ENCODE results near the gene CLK4.

Gene CLK4

GRCh38 chr5:178626484-178627258 lies at the start of gene CLK4:
Gene CLK4, minus strand, starts transcription at chr5:178627050. Its CDS starts 3,634 bp downstream, at chr5:178623416.
- DNase-seq (ENCODE audit: low read depth), result peak; percentile 96

DNA sequence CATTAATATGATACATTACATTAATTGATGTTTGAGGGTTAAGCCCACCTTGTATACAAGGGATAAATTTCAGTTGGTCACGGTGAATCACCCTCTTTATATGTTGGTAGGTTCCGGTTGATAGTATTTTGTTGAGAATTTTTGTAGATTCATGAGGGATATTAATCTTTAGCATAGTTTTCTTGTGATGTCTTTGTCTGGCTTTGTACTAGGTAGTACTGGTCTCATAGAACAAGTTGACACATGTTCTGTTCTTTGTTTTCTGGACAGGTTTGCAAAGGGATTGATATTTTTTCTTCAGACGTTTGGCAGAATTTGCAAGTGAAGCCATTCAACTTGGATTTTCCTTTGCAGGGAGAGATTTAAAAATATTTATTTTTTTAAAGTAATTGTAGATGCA lies 49.1 kb upstream of the CLK4 start:
- no peak for DNase-seq (ENCODE audit: low read depth)

- no peak for DNase-seq (ENCODE audit: low read depth)
Measured at GRCh38 chr5:178674334-178674733, 47.5 kb upstream of the CLK4 start.

- DNase-seq (ENCODE audit: low read depth), result no peak
Measured at GRCh38 chr5:178673801-178674295, 47.0 kb upstream of the CLK4 start.

GRCh38 chr5:178672630-178673029 lies 45.8 kb upstream of the CLK4 start:
- DNase-seq (ENCODE audit: low read depth), result no peak

GRCh38 chr5:178671602-178672144 lies 44.8 kb upstream of the CLK4 start:
- no peak for DNase-seq (ENCODE audit: low read depth)

GRCh38 chr5:178670351-178670885 lies 43.6 kb upstream of the CLK4 start:
- no peak for DNase-seq (ENCODE audit: low read depth)

DNA sequence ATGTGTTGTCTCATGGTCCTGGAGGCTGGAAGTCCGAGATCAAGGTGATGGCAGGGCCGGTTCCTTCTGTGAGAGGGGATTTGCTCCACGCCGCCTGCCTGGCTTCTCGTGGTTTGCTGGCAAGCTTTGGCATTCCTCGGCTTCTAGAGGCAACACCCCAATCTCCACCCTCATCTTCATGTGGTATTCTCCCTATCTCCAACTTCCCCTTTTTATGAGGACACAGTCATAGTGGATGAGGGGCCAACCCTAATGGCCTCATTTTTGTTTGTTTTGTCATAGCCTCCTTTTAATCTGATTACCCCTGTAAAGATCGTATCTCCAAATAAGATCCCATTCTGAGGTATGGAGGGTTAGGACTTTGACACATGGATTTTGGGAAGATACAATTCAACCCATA lies 41.7 kb upstream of the CLK4 start:
- DNase-seq (ENCODE audit: low read depth), result no peak

- DNase-seq (ENCODE audit: low read depth), result no peak
Measured at GRCh38 chr5:178667688-178668087, 40.8 kb upstream of the CLK4 start.

GRCh38 chr5:178667101-178667500 lies 40.3 kb upstream of the CLK4 start:
- no peak for DNase-seq (ENCODE audit: low read depth)

GRCh38 chr5:178664141-178664540 lies 37.3 kb upstream of the CLK4 start:
- no peak for DNase-seq (ENCODE audit: low read depth)

DNA sequence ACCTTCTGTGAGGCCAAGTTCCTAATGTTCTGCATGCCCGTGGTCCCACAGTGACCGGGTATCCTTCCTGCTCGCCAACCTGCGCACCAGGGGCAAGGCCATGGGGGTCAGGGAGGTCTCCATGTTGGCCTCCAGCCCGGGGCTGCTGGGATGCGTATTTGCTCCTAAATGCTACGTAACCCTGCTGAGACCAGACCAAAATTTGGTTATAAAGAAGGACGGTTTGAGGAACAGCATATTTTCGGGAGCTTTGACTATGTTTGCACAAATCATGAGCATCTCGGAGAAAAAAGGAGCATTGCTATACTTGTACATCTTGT lies 35.7 kb upstream of the CLK4 start:
- no peak for DNase-seq (ENCODE audit: low read depth)

- no peak for DNase-seq (ENCODE audit: low read depth)
Measured at GRCh38 chr5:178661836-178662540, 35.1 kb upstream of the CLK4 start.

DNA sequence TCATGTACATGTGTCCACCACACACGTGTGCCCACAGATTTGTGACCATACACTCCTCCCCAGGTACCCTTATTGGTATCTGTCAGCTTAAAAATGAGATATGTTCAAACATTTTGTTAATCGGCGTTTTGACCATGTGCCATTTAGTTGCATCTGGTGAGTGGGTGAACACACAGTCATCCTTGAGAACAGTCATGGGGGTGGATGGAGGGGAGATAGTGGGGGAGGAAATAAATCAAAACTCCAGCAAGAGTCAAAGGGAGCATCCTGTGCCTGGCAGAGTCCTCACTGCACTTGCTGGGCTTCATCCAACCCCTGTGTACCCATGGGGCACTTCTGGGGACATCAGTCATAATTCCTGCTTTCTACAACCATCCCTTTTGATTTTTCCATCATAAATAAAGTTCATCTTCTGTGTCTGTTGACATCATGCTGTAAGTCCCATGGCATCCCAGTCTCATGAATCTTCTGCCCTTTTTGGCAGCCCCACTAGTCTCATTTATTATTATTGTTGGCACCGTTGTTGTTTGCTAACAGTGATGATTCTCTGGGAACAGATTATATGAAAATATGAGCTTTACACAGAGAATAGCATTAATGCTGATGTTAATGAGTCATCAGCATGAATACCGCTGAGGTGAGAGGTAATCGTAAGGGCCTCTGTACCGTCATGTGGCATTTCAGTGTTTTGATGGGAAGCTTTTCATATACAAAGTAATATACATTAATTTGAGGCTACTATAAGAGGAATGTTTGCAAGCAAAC lies 24.4 kb upstream of the CLK4 start:
- DNase-seq (ENCODE audit: low read depth), result no peak

GRCh38 chr5:178650214-178650613 lies 23.4 kb upstream of the CLK4 start:
- no peak for DNase-seq (ENCODE audit: low read depth)

DNA sequence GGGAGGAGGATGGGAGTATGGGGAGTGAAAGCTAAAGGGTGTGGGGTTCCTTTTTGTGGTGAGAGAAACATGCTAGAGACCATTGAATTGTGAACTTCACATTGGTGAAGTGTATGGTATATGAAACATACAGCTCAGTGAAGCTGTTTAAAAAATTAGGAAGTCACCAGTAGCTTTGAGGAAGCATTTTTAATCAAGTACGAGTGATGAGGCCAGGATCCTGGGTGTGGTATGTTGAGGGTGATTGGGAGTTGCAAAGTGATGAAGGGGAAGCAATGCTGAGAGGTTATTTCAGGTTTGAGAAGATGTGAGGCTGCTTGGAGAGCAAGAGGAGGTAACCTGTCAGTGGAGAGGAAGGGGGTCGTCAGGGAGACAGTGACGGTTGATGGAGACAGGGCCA lies 22.7 kb upstream of the CLK4 start:
- no peak for DNase-seq (ENCODE audit: low read depth)

GRCh38 chr5:178644826-178645545 lies 18.1 kb upstream of the CLK4 start:
- DNase-seq (ENCODE audit: low read depth), result no peak

DNA sequence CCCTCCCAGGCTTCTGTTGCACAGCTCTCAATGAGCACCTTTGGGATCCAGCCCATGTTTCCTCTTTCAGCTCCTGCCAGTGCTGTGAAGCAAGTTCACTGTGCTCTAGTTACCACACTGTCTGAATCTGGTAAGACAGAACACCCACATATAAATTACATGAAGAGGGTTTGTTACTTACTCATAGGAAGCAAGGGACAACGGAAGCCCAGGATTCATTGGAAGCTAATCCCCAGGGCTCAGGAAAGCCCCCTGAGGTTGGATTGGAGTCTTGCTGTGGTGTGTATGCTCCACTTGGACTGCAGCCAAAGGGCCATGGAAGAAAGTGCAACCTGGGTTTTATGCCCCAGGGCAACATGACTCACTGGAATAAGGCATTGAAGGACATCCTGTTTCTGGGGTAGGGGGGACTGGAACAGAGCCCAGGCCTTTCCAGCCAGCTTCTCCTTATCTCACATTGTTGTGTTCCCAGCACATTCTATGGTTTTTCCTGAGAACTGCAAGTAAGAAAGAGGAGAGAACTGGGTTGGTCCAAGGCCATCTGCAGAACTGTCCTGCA lies 15.6 kb upstream of the CLK4 start:
- DNase-seq (ENCODE audit: low read depth), result no peak

- no peak for DNase-seq (ENCODE audit: low read depth)
Measured at GRCh38 chr5:178641711-178642110, 14.9 kb upstream of the CLK4 start.

GRCh38 chr5:178640331-178641045 lies 13.6 kb upstream of the CLK4 start:
- DNase-seq (ENCODE audit: low read depth), result no peak
